HEK293T (cell line): ENCODE results near the gene SMCP.

Experiments
- BHLHE40 ChIP-seq: fragments of 450-650 bp; IDR thresholded peaks from 2 replicates; pipeline ENCODE4 v1.6.1; 2016; ENCODE audit warnings: mild to moderate bottlenecking, moderate library complexity, borderline replicate concordance
- CTBP1 ChIP-seq: fragments of 450-650 bp; IDR thresholded peaks from 2 replicates; pipeline ENCODE4 v1.6.1; 2016; ENCODE audit warnings: borderline replicate concordance
- FOXK2 ChIP-seq: fragments of 450-650 bp; IDR thresholded peaks from 2 replicates; pipeline ENCODE4 v1.6.1; 2016; ENCODE audit warnings: mild to moderate bottlenecking
- FOXM1 ChIP-seq: fragments of 450-650 bp; IDR thresholded peaks from 2 replicates; pipeline ENCODE4 v1.6.1; 2017; ENCODE audit warnings: mild to moderate bottlenecking, borderline replicate concordance
- HDGF ChIP-seq: fragments of 450-650 bp; IDR thresholded peaks from 2 replicates; pipeline ENCODE4 v1.6.1; 2017; ENCODE audit warnings: antibody characterized with exemption, borderline replicate concordance
- LEF1 ChIP-seq: fragments of 450-650 bp; IDR thresholded peaks from 2 replicates; pipeline ENCODE4 v1.6.1; 2017; ENCODE audit warnings: mild to moderate bottlenecking, borderline replicate concordance
- NFRKB ChIP-seq: fragments of 450-650 bp; IDR thresholded peaks from 2 replicates; pipeline ENCODE4 v1.6.1; 2016; ENCODE audit warnings: mild to moderate bottlenecking, moderate library complexity
- ZNF384 ChIP-seq: fragments of 450-650 bp; IDR thresholded peaks from 2 replicates; pipeline ENCODE4 v1.6.1; 2016

DNA sequence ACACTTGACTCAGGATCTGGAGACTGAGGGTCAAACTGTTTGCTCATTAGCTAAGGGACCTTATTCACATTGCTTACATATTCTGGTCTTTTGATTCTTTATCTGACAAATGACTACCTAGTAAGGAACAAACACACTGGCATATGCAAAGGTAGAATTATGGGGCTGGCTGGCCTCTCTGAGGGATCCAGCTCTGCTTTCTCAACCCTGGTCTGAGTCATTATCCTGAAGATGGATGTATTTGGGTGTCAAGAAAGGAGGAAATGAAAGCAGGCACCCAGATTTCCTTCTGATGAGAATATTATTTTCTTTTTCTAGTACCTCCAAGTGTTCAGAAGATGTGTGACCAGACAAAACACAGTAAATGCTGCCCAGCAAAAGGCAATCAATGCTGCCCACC is 6.0 kb downstream of the SMCP start:
- TF ChIP-seq CTBP1: no peak
- no peak for TF ChIP-seq HDGF
- TF ChIP-seq BHLHE40: no peak
- TF ChIP-seq FOXM1: no peak
- TF ChIP-seq FOXK2: no peak
- no peak for TF ChIP-seq LEF1
- no peak for TF ChIP-seq NFRKB
- no peak for TF ChIP-seq ZNF384
